ENCODE measurements around the gene DAPP1.

DNA sequence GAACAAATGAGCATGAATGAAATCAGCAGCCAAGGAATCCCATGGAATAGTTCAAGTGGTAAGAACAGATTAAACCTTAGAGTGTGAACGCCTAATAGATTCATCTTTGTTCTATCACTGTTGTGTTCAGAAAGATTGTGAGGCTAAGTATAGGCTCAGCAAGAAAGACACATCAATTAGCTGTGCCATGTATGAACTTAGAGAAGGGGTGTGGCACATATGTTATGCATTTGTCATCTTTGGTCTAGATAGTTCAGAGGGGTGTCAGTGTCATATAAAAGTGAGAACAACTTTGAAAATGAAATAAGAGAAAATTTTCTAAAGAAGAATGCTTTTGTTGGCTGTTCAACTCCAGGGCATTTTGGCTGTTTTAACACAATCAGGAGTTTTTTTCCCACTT lies 9.4 kb downstream of the DAPP1 start:
- TF ChIP-seq POLR2AphosphoS5 (IDR thresholded peaks at IDR 0.05; ENCODE audit: insufficient read depth, low read depth, low read length) (no peak), POLR2A (IDR thresholded peaks at IDR 0.05; ENCODE audit: low read depth, low read length) (no peak), MAX (IDR thresholded peaks at IDR 0.05; ENCODE audit: insufficient read depth, insufficient read length) (no peak), EZH2 (IDR thresholded peaks at IDR 0.05; ENCODE audit: borderline replicate concordance, low read depth, low read length, severe bottlenecking) (no peak), MYC (IDR thresholded peaks at IDR 0.05; ENCODE audit: low read depth, low read length) (no peak), JUN (IDR thresholded peaks at IDR 0.05; ENCODE audit: borderline replicate concordance, insufficient read depth, insufficient read length, low read depth) (no peak), FOS (IDR thresholded peaks at IDR 0.05; ENCODE audit: borderline replicate concordance, insufficient read depth, low read length) (no peak), GATA2 (IDR thresholded peaks at IDR 0.05; ENCODE audit: insufficient read depth, insufficient read length, low read depth, low read length) (no peak)
- TF ChIP-seq, protein P1, sequence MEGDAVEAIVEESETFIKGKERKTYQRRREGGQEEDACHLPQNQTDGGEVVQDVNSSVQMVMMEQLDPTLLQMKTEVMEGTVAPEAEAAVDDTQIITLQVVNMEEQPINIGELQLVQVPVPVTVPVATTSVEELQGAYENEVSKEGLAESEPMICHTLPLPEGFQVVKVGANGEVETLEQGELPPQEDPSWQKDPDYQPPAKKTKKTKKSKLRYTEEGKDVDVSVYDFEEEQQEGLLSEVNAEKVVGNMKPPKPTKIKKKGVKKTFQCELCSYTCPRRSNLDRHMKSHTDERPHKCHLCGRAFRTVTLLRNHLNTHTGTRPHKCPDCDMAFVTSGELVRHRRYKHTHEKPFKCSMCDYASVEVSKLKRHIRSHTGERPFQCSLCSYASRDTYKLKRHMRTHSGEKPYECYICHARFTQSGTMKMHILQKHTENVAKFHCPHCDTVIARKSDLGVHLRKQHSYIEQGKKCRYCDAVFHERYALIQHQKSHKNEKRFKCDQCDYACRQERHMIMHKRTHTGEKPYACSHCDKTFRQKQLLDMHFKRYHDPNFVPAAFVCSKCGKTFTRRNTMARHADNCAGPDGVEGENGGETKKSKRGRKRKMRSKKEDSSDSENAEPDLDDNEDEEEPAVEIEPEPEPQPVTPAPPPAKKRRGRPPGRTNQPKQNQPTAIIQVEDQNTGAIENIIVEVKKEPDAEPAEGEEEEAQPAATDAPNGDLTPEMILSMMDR (IDR thresholded peaks at IDR 0.05; ENCODE audit: extremely low read depth in 1 of 2, insufficient read depth in 1 of 2, low read depth in 1 of 2, low read length in 2 of 2) = no peak
